IPS-18a (cell line): ENCODE results near the gene ANKRD23.
"Not testable (repeated sequence)": the region's sequence is repeated elsewhere in the genome, so short reads cannot be mapped to it uniquely, and the experiment has no call there.

Source experiments
- H3K27ac ChIP-seq: one replicate; pipeline ENCODE4 v1.5.1; 2013; ENCODE audit warnings: low read length
- H3K27me3 ChIP-seq: one replicate; pipeline ENCODE4 v1.6.1; 2013; ENCODE audit warnings: mild to moderate bottlenecking, low read length; ENCODE audit not compliant: control insufficient read depth, insufficient read depth
- H3K36me3 ChIP-seq: one replicate; pipeline ENCODE4 v1.6.1; 2013; ENCODE audit warnings: low read depth, low read length; ENCODE audit not compliant: control insufficient read depth
- H3K4me1 ChIP-seq: one replicate; pipeline ENCODE4 v1.6.1; 2013; ENCODE audit warnings: low read depth, low read length; ENCODE audit not compliant: control insufficient read depth
- H3K4me3 ChIP-seq: one replicate; pipeline ENCODE4 v1.5.1; 2013; ENCODE audit warnings: low read length
- H3K9ac ChIP-seq: one replicate; pipeline ENCODE4 v1.6.1; 2013; ENCODE audit warnings: mild to moderate bottlenecking, low read length, moderate library complexity
- H3K9me3 ChIP-seq: one replicate; pipeline ENCODE4 v1.6.1; 2013; ENCODE audit warnings: low read depth, low read length; ENCODE audit not compliant: control insufficient read depth

Gene ANKRD23

DNA sequence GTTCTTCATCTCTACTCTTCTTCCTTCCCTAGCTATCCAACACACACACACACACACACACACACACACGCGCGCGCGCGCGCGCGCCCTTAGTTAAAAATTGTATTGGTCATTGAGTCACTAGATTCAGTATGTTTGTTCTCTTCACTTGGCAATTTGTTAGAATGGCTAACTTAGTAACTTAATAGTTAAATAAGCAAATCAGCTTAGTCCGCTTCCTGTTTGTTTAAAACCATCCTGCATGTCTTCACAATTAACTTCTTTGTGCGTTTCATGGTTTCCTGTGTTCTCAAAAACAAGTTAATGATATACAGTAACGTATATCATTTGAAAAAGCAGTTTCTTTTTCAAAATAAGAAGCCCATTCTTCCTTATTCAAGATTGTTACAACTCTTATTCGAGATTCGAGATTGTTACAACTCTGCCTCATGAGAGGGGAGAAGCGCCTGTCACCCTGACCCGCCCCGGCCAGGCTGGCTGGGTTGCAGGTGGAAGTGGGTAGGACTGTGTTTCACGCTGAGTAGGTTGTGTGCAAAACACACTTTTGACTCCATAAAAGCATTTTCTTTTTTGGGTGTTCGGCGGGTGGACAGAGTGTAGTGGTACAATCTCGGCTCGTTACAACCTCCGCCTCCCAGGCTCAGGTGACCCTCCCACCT is 37.2 kb downstream of the ANKRD23 start:
- Histone ChIP-seq H3K9me3 (no peaks in the 10 kb centered on the region), H3K27me3 (no peaks in the 10 kb centered on the region), H3K4me1 (no peaks in the 10 kb centered on the region), H3K36me3 (no peaks in the 10 kb centered on the region), H3K9ac (no peak overlapping the region), H3K4me3 (no peak overlapping the region), H3K27ac (no peak overlapping the region)

DNA sequence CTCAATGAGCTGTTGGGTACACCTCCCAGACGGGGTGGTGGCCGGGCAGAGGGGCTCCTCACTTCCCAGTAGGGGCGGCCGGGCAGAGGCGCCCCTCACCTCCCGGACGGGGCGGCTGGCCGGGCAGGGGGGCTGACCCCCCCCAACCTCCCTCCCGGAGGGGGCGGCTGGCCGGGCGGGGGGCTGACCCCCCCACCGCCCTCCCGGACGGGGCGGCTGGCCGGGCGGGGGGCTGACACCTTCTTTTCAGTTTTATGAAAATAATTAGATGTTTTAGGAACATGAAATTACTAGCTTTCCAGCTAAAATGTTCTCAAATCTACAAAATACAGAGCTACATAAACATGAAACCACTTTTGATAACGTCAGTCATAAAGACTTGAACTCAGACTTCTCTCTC is 37.9 kb downstream of the ANKRD23 start:
- not testable (repeated sequence) for H3K27ac ChIP-seq, H3K9me3 ChIP-seq, H3K27me3 ChIP-seq, H3K4me3 ChIP-seq, H3K4me1 ChIP-seq, H3K9ac ChIP-seq, H3K36me3 ChIP-seq

GRCh38 chr2:96804986-96805385 is 38.8 kb downstream of the ANKRD23 start:
- Histone ChIP-seq H3K36me3 (no peaks in the 10 kb centered on the region), H3K27ac (no peak overlapping the region), H3K4me3 (no peak overlapping the region), H3K4me1 (no peaks in the 10 kb centered on the region), H3K9me3 (no peaks in the 10 kb centered on the region), H3K9ac (no peak overlapping the region), H3K27me3 (no peaks in the 10 kb centered on the region)

- Histone ChIP-seq H3K9me3 (no peaks in the 10 kb centered on the region), H3K9ac (no peak overlapping the region), H3K4me1 (no peaks in the 10 kb centered on the region), H3K36me3 (no peaks in the 10 kb centered on the region), H3K4me3 (no peak overlapping the region), H3K27ac (no peak overlapping the region), H3K27me3 (no peaks in the 10 kb centered on the region)
Measured at GRCh38 chr2:96802721-96803120, 41.1 kb downstream of the ANKRD23 start.

- no peak overlapping the region for H3K9ac ChIP-seq
- H3K27ac ChIP-seq, result no peak overlapping the region
- H3K4me1 ChIP-seq, result no peaks in the 10 kb centered on the region
- H3K27me3 ChIP-seq, result no peaks in the 10 kb centered on the region
- H3K4me3 ChIP-seq, result no peak overlapping the region
- H3K9me3 ChIP-seq, result no peaks in the 10 kb centered on the region
- H3K36me3 ChIP-seq, result no peaks in the 10 kb centered on the region
Measured at GRCh38 chr2:96801786-96802595, 41.8 kb downstream of the ANKRD23 start.

DNA sequence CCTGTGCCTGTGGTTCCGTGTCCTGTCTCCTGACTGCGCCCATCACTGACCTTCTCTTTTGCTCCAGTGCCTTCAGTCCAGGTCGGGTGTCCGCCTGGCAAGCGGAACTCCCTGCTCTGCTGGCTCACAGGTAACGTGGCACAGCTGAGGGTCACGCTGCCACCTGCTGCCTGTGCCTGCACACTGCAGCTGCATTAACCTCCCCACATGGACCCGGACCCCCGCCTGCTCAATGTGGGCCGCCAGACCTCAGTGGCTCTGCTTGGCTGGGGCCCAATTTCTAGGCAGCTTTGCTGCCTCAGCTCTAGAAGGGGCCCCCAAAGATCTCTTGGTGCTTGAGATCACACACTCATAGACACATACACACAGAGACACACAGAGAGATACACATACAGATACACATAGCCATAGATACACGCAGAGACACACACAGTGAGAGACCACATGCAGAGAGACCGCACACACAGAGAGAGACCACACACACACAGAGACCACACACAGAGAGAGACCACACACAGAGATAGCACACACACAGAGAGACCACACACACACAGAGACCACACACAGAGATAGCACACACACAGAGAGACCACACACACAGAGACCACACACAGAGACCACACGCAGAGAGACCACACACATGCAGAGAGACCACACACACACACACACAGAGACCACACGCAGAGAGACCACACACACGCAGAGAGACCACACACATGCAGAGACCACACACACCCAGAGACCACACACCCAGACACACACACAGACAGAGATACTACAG is 42.6 kb downstream of the ANKRD23 start:
- H3K27me3 ChIP-seq, result no peaks in the 10 kb centered on the region
- H3K36me3 ChIP-seq, result no peaks in the 10 kb centered on the region
- no peak overlapping the region for H3K4me3 ChIP-seq
- H3K4me1 ChIP-seq, result no peaks in the 10 kb centered on the region
- H3K27ac ChIP-seq, result no peak overlapping the region
- no peak overlapping the region for H3K9ac ChIP-seq
- no peaks in the 10 kb centered on the region for H3K9me3 ChIP-seq

- no peak overlapping the region for H3K9ac ChIP-seq
- no peak overlapping the region for H3K4me3 ChIP-seq
- no peaks in the 10 kb centered on the region for H3K9me3 ChIP-seq
- H3K27ac ChIP-seq, result no peak overlapping the region
- no peaks in the 10 kb centered on the region for H3K4me1 ChIP-seq
- no peaks in the 10 kb centered on the region for H3K27me3 ChIP-seq
- H3K36me3 ChIP-seq, result no peaks in the 10 kb centered on the region
Measured at GRCh38 chr2:96800061-96801004, 43.5 kb downstream of the ANKRD23 start.

- Histone ChIP-seq H3K9me3 (no peaks in the 10 kb centered on the region), H3K36me3 (no peaks in the 10 kb centered on the region), H3K4me3 (no peak overlapping the region), H3K4me1 (no peaks in the 10 kb centered on the region), H3K9ac (no peak overlapping the region), H3K27ac (no peak overlapping the region), H3K27me3 (no peaks in the 10 kb centered on the region)
Measured at GRCh38 chr2:96799623-96799935, 44.2 kb downstream of the ANKRD23 start.

GRCh38 chr2:96798733-96799622 is 44.8 kb downstream of the ANKRD23 start:
- Histone ChIP-seq H3K27ac (no peak overlapping the region), H3K36me3 (no peaks in the 10 kb centered on the region), H3K4me1 (no peaks in the 10 kb centered on the region), H3K27me3 (no peaks in the 10 kb centered on the region), H3K4me3 (no peak overlapping the region), H3K9me3 (no peaks in the 10 kb centered on the region), H3K9ac (no peak overlapping the region)

DNA sequence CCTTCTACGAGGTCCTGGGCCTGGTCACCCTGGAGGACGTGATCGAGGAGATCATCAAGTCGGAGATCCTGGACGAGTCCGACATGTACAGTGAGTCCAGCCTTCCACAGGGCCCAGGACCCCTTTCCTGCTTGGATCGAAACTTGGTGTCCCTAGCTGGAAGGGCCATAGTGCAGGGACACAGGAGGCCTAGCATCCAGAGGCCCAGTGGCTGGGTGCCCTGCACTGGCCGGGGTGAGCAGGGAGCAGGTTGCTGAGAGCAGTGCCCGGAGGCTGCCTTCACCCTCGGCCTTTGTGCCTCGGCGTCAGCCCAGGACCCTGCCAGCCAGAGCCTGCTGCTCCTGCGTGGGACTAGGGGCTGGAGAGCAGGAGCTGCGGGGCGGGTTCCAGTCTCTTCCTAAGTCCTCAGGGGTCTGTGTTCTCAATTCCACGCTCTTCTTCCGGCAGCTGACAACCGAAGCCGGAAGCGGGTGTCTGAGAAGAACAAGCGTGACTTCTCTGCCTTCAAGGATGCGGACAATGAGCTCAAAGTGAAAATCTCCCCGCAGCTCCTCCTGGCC is 46.7 kb downstream of the ANKRD23 start:
- H3K9me3 ChIP-seq, result no peaks in the 10 kb centered on the region
- H3K27me3 ChIP-seq, result no peaks in the 10 kb centered on the region
- no peak overlapping the region for H3K4me3 ChIP-seq
- H3K4me1 ChIP-seq, result no peaks in the 10 kb centered on the region
- no peak overlapping the region for H3K9ac ChIP-seq
- no peak overlapping the region for H3K27ac ChIP-seq
- no peaks in the 10 kb centered on the region for H3K36me3 ChIP-seq
